NAMALWA (cell line): ENCODE data around the gene AVP.

Source experiments
- DNase-seq: peaks from one replicate; pipeline ENCODE4 v3.0.0-alpha.2; 2015; ENCODE audit warnings: low spot score

The AVP gene

GRCh38 chr20:3047486-3048419, 36.8 kb downstream of the AVP start:
- no peak for DNase-seq

DNA sequence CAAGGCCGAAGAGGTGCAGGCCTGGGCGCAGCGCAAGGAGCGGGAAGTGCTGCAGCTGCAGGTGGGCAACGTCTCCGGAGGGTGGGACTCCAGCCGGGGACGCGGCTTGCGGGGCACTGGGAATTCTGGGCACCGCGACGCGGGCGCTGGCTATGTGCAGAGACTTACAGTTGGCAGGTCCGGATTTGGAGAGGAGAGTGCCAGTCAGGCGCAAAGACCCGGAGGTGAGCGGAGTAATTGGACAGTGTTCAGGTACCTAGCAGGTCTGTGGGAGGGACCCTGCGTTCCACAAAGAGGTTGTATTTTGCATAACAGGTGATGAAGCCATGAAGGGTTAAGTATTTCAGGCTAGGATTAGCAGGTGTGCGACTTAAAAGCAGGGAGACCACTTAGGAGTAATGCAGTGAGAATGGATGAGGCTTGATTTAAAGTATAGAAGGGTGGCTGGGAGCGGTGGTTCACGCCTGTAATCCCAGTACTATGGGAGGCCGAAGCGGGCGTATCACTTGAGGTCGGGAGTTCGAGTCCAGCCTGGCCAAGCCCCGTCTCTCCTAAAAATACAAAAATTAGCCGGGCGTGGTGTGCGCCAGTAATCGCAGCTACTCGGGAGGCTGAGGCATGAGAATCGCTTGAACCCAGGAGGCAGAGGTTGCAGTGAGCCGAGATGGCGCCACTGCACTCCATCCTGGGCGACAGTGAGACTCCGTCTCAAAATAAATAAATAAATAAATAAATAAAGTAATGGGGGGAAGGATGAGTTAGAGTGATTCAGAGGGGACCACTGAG, 37.7 kb downstream of the AVP start:
- no peak for DNase-seq

DNA sequence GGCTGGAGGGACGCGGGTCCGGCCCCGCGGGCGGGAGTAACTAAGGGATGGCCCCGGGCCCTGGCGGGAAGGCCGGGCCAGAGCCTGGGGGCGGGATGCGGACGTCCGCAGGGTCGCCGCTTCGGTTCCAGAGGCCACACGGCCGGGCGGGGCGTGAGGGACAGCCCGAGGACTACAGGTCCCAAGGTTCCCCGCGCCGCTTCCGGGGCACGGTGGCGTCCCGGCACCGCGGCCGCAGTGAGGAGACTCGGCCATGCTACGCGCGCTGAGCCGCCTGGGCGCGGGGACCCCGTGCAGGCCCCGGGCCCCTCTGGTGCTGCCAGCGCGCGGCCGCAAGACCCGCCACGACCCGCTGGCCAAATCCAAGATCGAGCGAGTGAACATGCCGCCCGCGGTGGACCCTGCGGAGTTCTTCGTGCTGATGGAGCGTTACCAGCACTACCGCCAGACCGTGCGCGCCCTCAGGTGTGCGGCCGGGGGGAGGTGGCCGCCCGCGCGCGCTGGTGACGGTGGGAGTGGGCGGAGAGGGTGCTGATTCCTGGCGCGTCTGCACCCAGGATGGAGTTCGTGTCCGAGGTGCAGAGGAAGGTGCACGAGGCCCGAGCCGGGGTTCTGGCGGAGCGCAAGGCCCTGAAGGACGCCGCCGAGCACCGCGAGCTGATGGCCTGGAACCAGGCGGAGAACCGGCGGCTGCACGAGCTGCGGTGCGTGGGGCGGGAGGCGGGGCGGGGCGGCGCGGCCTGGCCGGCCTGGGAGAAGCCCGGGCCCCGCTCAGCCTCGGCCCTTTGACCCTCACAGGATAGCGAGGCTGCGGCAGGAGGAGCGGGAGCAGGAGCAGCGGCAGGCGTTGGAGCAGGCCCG, 38.5 kb downstream of the AVP start, which contains the start of gene MRPS26:
MRPS26 (plus strand) TSS at position 237 of the 861 bp plus-strand sequence; CDS start at position 254, 17 bp downstream.
- DNase-seq: peak; percentile 86

- peak; percentile 56 for DNase-seq
Measured at GRCh38 chr20:3045042-3045815, 39.3 kb downstream of the AVP start.

DNA sequence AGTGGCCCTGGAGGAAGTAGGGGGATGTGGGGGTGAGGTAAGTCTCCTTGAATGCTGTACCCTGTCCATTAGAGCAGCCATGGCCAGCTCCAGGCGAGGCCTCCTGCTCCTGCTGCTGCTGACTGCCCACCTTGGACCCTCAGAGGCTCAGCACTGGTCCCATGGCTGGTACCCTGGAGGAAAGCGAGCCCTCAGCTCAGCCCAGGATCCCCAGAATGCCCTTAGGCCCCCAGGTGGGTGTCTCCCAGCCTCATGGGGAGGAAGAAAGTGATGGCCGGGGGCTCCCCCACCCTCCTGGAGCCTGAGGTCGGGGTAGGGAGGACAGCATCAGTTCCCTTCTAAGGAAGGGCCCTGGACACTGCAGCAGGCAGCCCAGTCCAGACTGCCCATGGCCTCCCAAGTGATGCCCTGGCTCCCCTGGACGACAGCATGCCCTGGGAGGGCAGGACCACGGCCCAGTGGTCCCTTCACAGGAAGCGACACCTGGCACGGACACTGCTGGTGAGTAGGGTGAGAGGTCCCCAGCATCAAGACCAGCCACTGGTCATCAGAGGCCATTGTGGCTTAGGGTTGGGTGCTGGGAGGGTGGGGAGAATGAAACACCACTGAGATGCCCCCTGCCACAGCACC, 40.1 kb downstream of the AVP start:
- no peak for DNase-seq

- no peak for DNase-seq
Measured at GRCh38 chr20:3043322-3043721, 41.2 kb downstream of the AVP start, which contains the start of gene GNRH2. TSS of gene GNRH2 (plus strand) at chr20:3043622. CDS start at chr20:3044415, 793 bp downstream.

GRCh38 chr20:3042625-3043024, 41.9 kb downstream of the AVP start:
- DNase-seq: no peak

GRCh38 chr20:3041854-3042409, 42.6 kb downstream of the AVP start:
- no peak for DNase-seq

DNA sequence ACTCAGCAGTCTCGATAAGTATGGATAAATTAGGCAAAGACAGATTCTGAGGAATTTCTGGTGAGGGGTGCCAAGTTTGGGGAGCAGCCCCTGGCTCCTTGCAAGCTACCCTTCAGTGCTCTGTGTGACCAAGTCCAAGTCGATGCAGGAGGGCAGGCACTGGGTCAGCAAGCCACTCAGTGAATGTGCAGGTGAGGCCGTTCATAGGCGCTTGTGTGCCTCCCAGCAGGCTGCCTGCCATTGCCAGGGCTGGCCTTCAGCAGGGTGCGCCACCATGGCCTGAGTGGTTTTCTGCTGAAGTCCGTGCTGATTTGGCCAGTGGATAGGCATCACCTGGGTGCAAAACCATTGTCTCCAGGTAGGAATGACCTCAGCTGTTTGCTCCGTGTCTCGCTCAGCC, 44.4 kb downstream of the AVP start:
- no peak for DNase-seq

DNA sequence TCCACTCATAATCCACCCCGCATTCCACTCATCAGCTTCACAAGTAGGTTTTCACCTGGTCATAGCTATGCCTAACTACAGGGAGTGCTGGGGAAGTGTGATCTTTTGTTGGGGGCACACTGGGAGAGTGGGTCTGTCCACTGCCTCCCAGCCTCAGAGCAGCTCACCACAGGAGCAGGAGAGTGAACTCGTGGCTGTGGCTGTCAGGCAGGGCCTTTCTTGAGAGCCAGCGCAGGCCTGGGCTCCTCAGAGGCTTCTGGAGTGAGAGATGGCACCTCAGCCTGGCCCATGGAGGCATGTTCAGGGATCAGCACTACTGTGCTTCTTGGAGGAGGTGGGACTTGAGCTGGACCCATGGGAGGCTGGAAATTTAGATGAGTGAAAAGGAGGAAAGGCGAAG, 45.1 kb downstream of the AVP start:
- DNase-seq: no peak

- DNase-seq: no peak
Measured at GRCh38 chr20:3038454-3038853, 46.1 kb downstream of the AVP start.

DNA sequence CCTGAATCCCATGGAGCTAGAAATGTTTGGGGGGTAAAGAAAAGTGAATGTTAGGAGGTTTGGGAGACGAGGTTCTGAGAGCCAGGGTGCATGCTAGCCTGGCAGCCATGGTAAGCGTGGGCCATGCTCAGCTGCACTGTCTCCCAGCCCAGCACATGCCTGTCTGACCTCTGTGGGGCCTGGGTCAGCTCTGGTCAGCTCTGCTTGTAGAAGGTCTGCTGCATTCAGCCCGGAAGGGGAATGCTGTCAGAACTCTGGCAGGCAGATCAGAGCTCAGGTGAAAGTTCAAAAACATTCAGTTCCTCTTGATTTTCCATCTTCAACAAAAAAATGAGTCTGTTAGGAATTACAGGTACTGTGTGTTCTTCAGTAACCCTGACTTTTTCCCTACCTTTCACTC, 46.9 kb downstream of the AVP start:
- DNase-seq: no peak

- no peak for DNase-seq
Measured at GRCh38 chr20:3032624-3033023, 51.9 kb downstream of the AVP start.
